ENCODE results near the gene TTC34. TPM values are rescaled to one million over a fixed set of nuclear protein-coding genes. Genes with fewer than 3 reads are reported as not detected.

Gene TTC34
- total and polyA plus RNA-seq, 10 of the 15 experiments (the other 5 are each of a cell fraction or from before 2014, with no cell fraction given) = 0.03 to 0.49 (median 0.05) TPM; not detected in 2

GRCh38 chr1:2645776-2646175, 155.7 kb downstream of the TTC34 start (continued):
- TF ChIP-seq BCL3 (IDR thresholded peaks at IDR 0.05; ENCODE audit: borderline replicate concordance, insufficient read depth, low read depth, low read length, poor library complexity, severe bottlenecking) (no peak), CEBPZ (IDR thresholded peaks at IDR 0.05; ENCODE audit: low read depth, low read length) (no peak), CBFB (IDR thresholded peaks at IDR 0.05; ENCODE audit: low read depth) (no peak)

- Histone ChIP-seq H3K79me2 (ENCODE audit: control insufficient read depth, insufficient read depth, low read length) (peaks cover 4% of the 10 kb centered on the region), H3K9ac (ENCODE audit: control insufficient read depth, insufficient read depth, low read length) (no peak overlapping the region), H3K27ac (ENCODE audit: control insufficient read depth, insufficient read depth) (no peak overlapping the region), H3K9me3 (replicated peaks; ENCODE audit: control insufficient read depth, insufficient read depth, low read length) (peaks cover 5% of the 10 kb centered on the region; the same call in 2 of the 3 replicates), H3K4me2 (ENCODE audit: control insufficient read depth, insufficient read depth) (no peak overlapping the region), H3K4me1 (ENCODE audit: control insufficient read depth, insufficient read depth, low read length) (peaks cover 6% of the 10 kb centered on the region), H2AFZ (ENCODE audit: control insufficient read depth, low read depth, low read length) (no peak overlapping the region), H3K27me3 (replicated peaks in 1 of 2; ENCODE audit: control insufficient read depth in 2 of 2, insufficient read depth in 2 of 2, low read length in 1 of 2) (no peaks in the 10 kb centered on the region), H3K4me3 (no peak overlapping the region), H4K20me1 (ENCODE audit: control insufficient read depth, insufficient read depth) (no peaks in the 10 kb centered on the region), H3K36me3 (ENCODE audit: control insufficient read depth in 2 of 2, insufficient read depth in 2 of 2, low read length in 1 of 2) (no peaks in the 10 kb centered on the region)
- intact Hi-C loops (cut with micrococcal nuclease; ENCODE audit: unreplicated experiment) = no loop called here
- ChIA-PET CTCF (no interaction called here), SMC1A (ENCODE audit: uncharacterized antibody, unreplicated experiment) (no interaction called here), RAD21 (ENCODE audit: unreplicated experiment) (no interaction called here), POLR2A (no interaction called here)
- TF ChIP-seq CBX5 (IDR thresholded peaks at IDR 0.05; ENCODE audit: low read depth) = no peak
- no peak for FAIRE-seq
- in situ Hi-C loops (cut with MboI) = no loop called here
- ATAC-seq = no peak
- BruUV-seq (replicated peaks) = no TSS peak
- no peak for DNase-seq (ENCODE audit: low read depth, low spot score)
- WGBS (ENCODE audit: insufficient coverage, insufficient replicate concordance, low lambda C conversion rate, missing lambda C conversion rate) = 63% methylated on average over 14 of the region's 14 CpGs
These were observed 156.3 kb downstream of the TTC34 start for GRCh38 chr1:2645143-2645542.

All from GM12878 (cell line).